CD4-positive, alpha-beta T cell treated with Interleukin-10 for 1 hour (primary cell): ENCODE measurements around the gene DDB1.
"Not testable (repeated sequence)": the region's sequence is repeated elsewhere in the genome, so short reads cannot be mapped to it uniquely, and the experiment has no call there.

Experiments
- DNase-seq: peaks from one replicate; pipeline ENCODE4 v3.0.0-alpha.2; 2020

DDB1 gene

GRCh38 chr11:61265357-61265756 lies 67.5 kb downstream of the DDB1 start:
- DNase-seq, result no peak

GRCh38 chr11:61264795-61265194 lies 68.1 kb downstream of the DDB1 start:
- DNase-seq, result no peak

- DNase-seq, result no peak
Observed at GRCh38 chr11:61264371-61264770, 68.5 kb downstream of the DDB1 start.

DNA sequence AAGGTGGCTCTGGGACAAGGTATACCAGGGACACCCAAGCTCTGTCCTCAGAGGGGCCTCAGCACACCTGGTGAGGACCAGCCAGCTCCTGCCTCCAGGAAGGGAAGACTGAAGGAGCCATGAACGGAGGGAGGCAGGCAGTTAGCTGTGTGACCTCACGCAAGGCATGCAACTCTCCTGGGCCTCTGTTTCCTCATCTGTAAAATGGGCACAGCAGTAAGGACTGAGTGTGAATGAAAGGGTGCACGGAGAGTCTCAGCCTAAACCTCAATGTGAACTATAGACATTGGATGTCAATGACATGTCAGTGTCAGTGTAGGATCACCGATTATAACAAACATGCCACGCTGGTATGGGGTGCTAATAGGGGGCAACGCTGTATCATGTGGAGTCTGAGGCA lies 73.5 kb downstream of the DDB1 start:
- DNase-seq, result no peak

GRCh38 chr11:61258546-61258945 lies 74.4 kb downstream of the DDB1 start:
- DNase-seq, result no peak

DNA sequence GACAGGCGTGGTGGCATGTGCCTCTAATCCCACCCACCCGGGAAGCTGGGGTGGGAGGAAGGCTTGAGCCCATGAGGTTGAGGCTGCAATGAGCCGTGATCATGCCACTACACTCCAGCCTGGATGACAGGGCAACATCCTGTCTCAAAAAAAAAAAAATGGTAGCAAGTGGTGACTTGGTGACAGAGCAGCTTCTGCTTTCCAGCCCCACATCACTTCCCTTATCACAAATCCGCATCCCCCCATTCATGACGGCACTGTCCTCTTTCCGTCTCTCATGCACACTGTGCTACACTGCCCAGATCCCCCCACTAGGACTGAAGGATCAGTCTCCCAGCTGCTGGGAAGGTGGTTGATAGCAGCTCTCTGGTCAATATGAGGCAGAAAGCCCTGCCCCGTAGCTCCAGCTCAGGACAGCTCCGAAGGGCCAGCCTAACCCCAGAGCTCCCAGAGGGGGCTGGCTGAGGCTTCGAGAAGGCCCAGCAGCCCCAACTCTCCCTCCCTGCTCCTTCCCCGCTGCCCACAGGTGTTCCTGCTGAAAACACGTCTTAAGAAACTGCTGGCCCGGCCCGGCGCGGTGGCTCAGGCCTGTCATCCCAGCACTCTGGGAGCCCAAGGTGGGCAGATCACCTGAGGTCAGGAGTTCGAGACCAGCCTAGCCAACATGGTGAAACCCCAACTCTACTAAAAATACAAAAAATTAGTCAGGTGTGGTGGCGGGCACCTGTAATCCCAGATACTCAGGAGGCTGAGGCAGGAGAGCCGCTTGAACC lies 76.0 kb downstream of the DDB1 start:
- no peak for DNase-seq

DNA sequence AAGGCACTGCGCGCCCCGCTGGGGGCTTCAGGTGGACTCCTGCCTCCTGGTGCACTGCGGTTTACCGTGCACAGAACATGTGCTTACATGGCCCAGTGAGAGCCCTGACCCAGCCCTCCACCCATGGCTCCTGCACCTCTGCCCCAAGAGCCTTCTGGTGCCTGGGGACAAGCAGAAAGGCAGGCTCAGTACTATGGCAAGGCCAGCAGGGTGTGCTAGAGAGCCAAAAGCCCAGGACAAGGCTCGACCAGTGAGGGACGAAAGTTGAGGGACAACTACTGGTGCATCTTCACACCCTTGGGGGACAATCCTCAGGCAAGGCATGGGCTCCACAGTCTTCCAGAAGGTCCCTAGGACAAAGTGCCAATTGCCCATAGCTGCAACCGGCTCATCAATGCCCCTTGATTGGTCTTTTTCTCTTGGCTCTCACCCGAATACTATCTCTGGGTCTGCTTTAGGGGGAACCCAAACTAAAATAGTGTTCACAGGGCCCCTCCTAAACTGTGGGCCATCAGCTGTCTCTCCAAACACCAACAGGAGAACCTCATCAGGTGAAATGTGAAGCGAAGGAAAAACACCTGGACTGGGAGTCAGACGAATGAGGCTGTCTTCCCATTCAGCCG lies 78.4 kb downstream of the DDB1 start:
- peak; percentile 62 for DNase-seq

DNA sequence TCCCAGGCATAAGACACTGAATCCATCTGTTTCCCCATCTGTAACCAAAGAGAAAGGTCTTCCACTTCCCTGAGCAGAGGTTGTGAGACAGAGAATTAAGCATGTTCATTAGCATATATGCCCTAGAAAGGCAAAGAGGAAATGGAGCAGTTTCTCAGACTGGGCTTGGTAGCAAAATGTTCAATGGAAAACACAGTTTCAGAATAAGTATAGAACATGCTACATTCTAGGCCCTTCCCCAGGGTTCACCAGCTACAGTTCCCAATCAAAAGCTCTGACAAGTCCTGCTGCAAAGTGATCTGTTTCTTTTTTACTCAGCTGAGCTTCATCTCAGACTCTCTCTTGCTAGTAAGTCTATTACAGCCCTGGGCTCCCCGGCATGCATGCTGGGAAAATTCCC lies 80.6 kb downstream of the DDB1 start:
- DNase-seq, result not testable (repeated sequence)

- DNase-seq, result not testable (repeated sequence)
Observed at GRCh38 chr11:61250796-61251765, 81.8 kb downstream of the DDB1 start.
